BJ (cell line): ENCODE data around the gene ATF7. TPM values are rescaled to one million over a fixed set of nuclear protein-coding genes. Genes with fewer than 3 reads are reported as not detected.
A peak's percentile ranks its signal among the peaks of the same experiment; 100 is the strongest.

Experiments used
- CTCF ChIA-PET: fragments of 350-600 bp; formaldehyde crosslinking; extraction: SDS; loops from one replicate; lab custom pipeline; 2021; ENCODE audit warnings: antibody characterized with exemption, inconsistent platforms; lab: Yijun Ruan, JAX
- POLR2A ChIA-PET: fragments of 300-600 bp; sonication (Branson Sonifier 250); formaldehyde crosslinking; extraction: SDS; loops from one replicate; lab custom pipeline; 2021; ENCODE audit warnings: antibody characterized with exemption; lab: Charles Lee
- DNase-seq: peaks from one replicate; pipeline ENCODE4 v3.0.0-alpha.2; 2011; ENCODE audit warnings: low read depth
- H3K27me3 ChIP-seq: 2 replicates; pipeline ENCODE4 v1.6.0; 2011; ENCODE audit warnings: low read length; ENCODE audit not compliant: control insufficient read depth, insufficient read depth
- H3K36me3 ChIP-seq: 2 replicates; pipeline ENCODE4 v1.5.1; 2011; ENCODE audit warnings: low read length; ENCODE audit not compliant: control insufficient read depth, insufficient read depth
- H3K4me3 ChIP-seq: 2 replicates; pipeline ENCODE4 v1.5.1; 2011; ENCODE audit warnings: low read depth, mild to moderate bottlenecking, control low read depth, low read length
- CTCF ChIP-seq: IDR thresholded peaks from 2 replicates; pipeline ENCODE4 v1.5.1; 2011; ENCODE audit warnings: low read depth, mild to moderate bottlenecking, control low read depth, inconsistent platforms, low read length, moderate library complexity; ENCODE audit not compliant: insufficient read depth
- polyA plus RNA-seq: library from polyadenylated mRNA; depleted of rRNA; stranded (reverse); fragments of >200 nt; gene quantifications from 2 replicates; pipeline ENCODE4 v1.2.3, GENCODE V29; 2011

Gene ATF7
- polyA plus RNA-seq, 1 experiment = 21.8 TPM

DNA sequence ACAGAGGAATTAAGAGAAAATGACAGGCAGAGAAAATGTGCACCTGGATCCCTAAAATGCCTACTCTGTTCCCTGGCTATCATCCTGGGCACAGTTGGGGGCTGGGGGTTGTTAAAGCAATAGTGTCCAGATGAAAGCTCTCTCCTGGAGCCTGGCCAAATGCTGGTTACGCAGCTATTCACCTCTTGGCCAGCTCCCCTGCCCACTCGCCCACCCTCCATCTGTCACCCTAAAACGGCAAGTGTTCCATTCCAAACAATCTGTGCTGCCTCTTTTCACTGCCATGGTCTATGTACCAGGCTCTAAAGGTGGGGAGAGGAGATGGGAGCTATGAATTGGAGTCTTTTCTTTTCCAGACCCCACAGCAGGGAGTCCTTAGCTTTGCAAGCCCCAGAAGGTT lies 94.2 kb downstream of the ATF7 start:
- TF ChIP-seq CTCF = no peak
- no peak for DNase-seq
- no peak overlapping the region for H3K4me3 ChIP-seq
- ChIA-PET POLR2A (no interaction called here), CTCF (interaction anchor here (0.6 to 3.1 kb wide), 5 partner anchors 10 to 215 kb away, joined by 3 to 11 read pairs (median 3); partner anchors contain the start of gene ATP5MC2)
- H3K36me3 ChIP-seq = peaks cover 15% of the 10 kb centered on the region
- no peaks in the 10 kb centered on the region for H3K27me3 ChIP-seq

DNA sequence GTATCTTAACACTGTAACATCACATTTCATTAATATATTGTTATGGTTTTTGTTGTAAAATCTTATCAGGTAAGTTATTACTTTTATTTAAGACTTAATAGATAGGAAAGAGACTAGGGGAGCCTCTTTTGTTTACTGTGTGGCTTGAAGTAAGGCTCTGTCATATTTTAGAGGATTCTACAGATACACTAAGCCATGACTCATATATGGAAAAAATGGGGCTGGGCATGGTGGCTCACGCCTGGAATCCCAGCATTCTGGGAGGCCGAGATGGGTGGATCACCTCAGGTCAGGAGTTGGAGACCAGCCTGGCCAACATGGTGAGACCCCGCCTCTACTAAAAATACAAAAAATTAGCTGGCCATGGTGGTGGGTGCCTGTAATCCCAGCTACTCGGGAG lies 95.3 kb downstream of the ATF7 start:
- ChIA-PET CTCF (interaction anchor here (0.6 to 1.7 kb wide), 2 partner anchors 30 to 145 kb away, joined by 3 to 5 read pairs; partner anchors contain the start of genes ATP5MC2 and TARBP2), POLR2A (no interaction called here)

GRCh38 chr12:53530061-53530460 lies 96.1 kb downstream of the ATF7 start:
- no peak for TF ChIP-seq CTCF
- DNase-seq = no peak
- Histone ChIP-seq H3K27me3 (no peaks in the 10 kb centered on the region), H3K36me3 (peaks cover 12% of the 10 kb centered on the region), H3K4me3 (no peak overlapping the region)
- POLR2A ChIA-PET = no interaction called here
- CTCF ChIA-PET = interaction anchor here (1.1 kb wide), 1 partner anchor 14 kb away, joined by 5 read pairs; no protein-coding TSS in a partner anchor

More for the DNA sequence above, 95.3 kb downstream of the ATF7 start:
- no peak for TF ChIP-seq CTCF
- Histone ChIP-seq H3K36me3 (peaks cover 15% of the 10 kb centered on the region), H3K4me3 (no peak overlapping the region), H3K27me3 (no peaks in the 10 kb centered on the region)
- DNase-seq = peak; percentile 14

- Histone ChIP-seq H3K27me3 (no peaks in the 10 kb centered on the region), H3K4me3 (no peak overlapping the region), H3K36me3 (peaks cover 9% of the 10 kb centered on the region)
- POLR2A ChIA-PET = no interaction called here
- CTCF ChIA-PET = interaction anchor here (1.3 to 1.8 kb wide), 3 partner anchors 12 to 18 kb away, joined by 4 to 6 read pairs (median 6); no protein-coding TSS in a partner anchor
- no peak for TF ChIP-seq CTCF
- DNase-seq = no peak
Measured at GRCh38 chr12:53524476-53524875, 101.7 kb downstream of the ATF7 start.

GRCh38 chr12:53523131-53523530 lies 103.1 kb downstream of the ATF7 start:
- Histone ChIP-seq H3K36me3 (peaks cover 9% of the 10 kb centered on the region), H3K4me3 (no peak overlapping the region), H3K27me3 (no peaks in the 10 kb centered on the region)
- TF ChIP-seq CTCF = no peak
- POLR2A ChIA-PET = no interaction called here
- CTCF ChIA-PET = interaction anchor here (1.6 to 4.4 kb wide), 2 partner anchors 14 to 223 kb away, joined by 3 to 29 read pairs; partner anchors contain the start of gene NPFF
- DNase-seq = no peak
